ENCODE measurements around the gene TNS1.

The TNS1 gene

DNA sequence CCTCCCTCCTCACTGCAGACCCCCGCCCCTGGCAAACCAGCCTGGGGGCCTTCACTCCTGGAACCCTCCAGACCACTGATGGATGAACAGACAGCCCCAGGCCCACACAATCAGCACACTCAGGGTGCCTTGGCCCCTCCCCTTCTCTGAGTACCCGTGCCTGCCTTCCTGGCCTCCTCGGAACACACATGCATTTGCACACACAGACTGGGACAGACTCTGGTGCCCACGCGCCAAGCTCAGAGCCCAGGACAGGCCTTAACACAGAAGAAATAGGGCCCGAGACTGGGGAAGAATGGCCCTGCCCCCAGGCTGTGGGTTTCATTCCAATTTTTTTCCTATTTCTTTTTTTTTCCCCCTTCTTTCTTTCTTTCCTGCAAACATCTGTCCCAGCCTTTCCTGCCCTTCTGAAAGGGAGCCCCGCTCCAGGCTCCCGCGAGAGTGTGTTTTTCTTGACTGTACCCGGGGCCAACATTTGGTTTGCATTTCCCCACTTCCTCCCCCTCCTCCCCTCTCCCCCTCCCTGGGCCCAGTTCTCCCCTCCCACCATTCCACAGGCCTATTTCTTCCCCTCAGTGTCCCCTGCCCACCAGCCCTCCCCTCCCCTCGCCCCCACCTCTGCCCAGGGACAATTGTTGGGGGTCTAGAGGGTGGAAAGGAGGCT is 618 bp upstream of the TNS1 start:
- H3K4me3 ChIP-seq (ENCODE audit: low read depth, low read length) = peak overlapping the region; percentile 76
- peak; percentile 59 for DNase-seq (ENCODE audit: low read depth)

- DNase-seq (ENCODE audit: low read depth) = no peak
- peak overlapping the region; percentile 76 for H3K4me3 ChIP-seq (ENCODE audit: low read depth, low read length)
Observed at GRCh38 chr2:218002143-218002844, 501 bp downstream of the TNS1 start.

DNA sequence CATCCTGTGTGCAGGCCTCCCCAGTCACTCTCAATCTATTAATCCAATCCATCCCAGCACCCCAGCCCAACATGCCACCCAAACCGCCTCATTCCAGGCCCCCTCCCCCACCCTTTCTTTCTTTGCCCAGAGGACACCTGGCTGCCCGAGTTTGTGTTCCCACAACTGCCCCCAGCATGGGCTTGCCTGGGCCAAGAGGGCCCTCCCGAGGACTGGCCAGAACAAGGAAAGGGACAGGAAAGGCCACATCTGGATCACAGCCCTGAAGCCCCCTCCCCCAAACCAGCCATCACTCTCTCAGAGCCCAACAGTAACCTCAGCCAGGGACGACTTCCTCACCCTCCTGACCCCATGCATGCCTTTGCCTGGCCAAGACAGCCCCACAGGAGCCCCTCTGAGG is 1.2 kb downstream of the TNS1 start:
- DNase-seq (ENCODE audit: low read depth) = no peak
- H3K4me3 ChIP-seq (ENCODE audit: low read depth, low read length) = peak overlapping the region; percentile 76

DNA sequence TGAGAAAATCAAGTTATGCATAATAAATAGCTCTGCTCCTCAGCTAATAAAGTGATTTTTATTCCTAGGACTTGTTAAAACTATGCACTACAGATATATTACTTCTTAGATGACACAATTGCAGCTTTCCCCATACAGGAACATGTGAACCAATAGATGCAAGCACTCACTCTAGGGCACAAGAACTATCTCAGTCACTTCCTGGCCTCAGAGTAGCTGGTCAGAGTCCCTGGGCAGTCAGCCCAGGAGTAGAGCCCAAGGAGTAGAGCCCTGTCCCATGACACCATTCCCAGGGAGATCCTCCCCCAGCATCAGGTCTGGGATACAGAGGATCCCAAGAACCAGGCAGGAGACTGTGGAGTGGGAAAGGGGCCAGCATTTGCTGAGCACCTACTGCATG is 2.7 kb downstream of the TNS1 start:
- H3K4me3 ChIP-seq (ENCODE audit: low read depth, low read length) = peak overlapping the region; percentile 76
- peak; percentile 73 for DNase-seq (ENCODE audit: low read depth)

DNA sequence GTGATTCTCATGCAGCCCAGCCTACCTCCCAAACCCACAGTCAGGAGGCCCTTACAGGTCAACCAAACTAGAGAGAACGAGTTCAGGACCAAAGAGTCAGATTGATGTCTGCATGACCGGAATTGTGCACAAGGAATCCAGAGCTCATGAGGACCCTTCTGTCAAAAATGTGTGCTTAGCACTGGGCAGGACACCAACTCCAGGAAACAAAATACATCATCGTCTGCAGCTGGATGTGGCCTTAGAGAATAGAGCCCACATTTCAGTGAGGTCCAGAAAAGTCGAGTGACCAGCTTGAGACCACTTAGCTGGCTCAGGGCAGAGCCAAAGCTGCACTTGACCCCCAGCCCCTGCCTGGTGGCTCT is 3.2 kb downstream of the TNS1 start:
- no peak for DNase-seq (ENCODE audit: low read depth)
- peak overlapping the region; percentile 76 for H3K4me3 ChIP-seq (ENCODE audit: low read depth, low read length)

- no peak for DNase-seq (ENCODE audit: low read depth)
- H3K4me3 ChIP-seq (ENCODE audit: low read depth, low read length) = peak overlapping the region; percentile 76
Observed at GRCh38 chr2:217998926-217999594, 3.7 kb downstream of the TNS1 start.

DNA sequence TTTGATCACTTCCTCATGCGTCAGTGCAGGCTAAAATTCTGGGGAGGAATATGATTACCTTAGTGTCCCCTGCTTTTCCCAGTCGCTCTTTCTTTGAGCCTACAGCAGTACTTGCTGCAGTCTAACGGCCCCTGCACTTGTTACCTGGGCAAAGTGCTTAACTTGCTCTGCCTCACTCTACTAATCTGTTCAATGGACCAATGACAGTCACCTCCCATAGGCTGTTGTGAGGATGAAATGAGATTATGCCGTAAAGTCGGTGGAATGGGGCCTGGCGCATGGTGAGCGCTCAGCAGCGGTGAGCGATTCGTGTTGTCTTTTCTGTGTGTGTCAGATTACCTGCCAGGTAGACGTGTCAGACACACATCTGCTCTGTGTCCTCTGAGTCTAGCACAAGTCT is 5.3 kb downstream of the TNS1 start:
- H3K4me3 ChIP-seq (ENCODE audit: low read depth, low read length) = no peak overlapping the region
- DNase-seq (ENCODE audit: low read depth) = no peak

- DNase-seq (ENCODE audit: low read depth) = peak; percentile 70
- no peak overlapping the region for H3K4me3 ChIP-seq (ENCODE audit: low read depth, low read length)
Observed at GRCh38 chr2:217996361-217996760, 6.4 kb downstream of the TNS1 start.

DNA sequence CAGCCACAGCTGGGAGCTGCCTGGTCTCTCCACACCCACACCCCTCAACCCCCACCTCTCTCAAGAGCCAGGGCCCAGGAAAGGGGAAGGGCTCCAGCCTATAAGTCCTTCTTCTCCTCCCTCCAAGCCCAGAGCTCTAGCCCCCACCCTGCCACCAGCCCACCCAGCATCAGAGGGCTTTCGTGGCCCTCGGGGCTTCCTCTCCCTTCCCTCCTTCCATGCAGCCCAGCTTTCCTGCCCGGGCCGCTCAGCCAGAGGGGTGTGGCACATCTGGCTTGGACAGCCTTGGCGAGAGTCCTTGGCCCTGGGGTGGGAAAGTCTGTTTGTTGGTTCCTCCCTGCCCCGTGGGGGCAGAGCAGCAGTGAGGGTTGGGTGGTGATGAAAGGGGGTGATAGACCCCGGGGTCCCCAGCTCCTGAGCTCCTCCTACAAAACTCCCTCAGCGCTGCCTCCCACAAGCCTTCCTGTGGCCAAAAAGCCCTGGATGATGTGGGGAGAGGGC is 7.0 kb downstream of the TNS1 start:
- peak overlapping the region; percentile 9 for H3K4me3 ChIP-seq (ENCODE audit: low read depth, low read length)
- DNase-seq (ENCODE audit: low read depth) = no peak

GRCh38 chr2:217994776-217995274 is 8.0 kb downstream of the TNS1 start:
- peak; percentile 39 for DNase-seq (ENCODE audit: low read depth)
- no peak overlapping the region for H3K4me3 ChIP-seq (ENCODE audit: low read depth, low read length)

- no peak for DNase-seq (ENCODE audit: low read depth)
- no peak overlapping the region for H3K4me3 ChIP-seq (ENCODE audit: low read depth, low read length)
Observed at GRCh38 chr2:217993817-217994463, 8.9 kb downstream of the TNS1 start.

DNA sequence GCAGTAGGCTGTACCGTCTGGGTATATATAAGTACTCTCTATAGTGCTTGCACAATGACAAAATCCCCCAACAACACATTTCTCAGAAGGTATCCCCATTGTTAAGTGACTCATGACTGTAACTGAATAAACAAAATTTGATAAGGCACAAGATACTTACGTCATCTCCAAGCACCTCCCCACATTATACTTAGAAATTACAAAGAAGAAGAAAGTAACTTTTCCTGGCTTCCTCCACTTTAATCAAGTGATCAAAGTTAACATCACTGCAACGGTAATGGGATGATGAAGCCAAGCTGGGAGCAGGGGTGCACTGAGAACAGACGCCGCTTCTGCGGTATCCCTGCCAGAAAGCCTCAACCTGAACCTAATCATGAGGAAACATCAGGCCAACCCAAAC is 9.7 kb downstream of the TNS1 start:
- no peak overlapping the region for H3K4me3 ChIP-seq (ENCODE audit: low read depth, low read length)
- DNase-seq (ENCODE audit: low read depth) = no peak

DNA sequence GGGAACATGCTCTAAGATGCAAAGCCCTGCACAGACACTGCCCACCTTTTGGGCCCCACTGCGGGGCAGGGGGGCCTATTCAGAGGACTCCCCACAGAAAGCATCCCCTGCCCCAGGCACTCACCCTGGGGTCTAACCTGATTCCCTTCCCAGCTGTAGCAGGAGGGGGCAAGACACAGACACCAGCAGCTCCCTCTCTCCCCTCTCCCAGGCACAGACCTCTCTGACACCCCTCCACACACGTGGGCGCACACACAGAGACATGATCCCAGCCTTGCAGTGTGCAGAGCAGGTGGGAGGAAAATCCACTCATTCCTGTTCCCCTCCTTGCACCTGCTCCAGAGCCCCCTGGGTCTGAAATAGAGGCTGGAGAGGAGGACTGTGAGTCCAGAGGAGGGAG is 10.7 kb downstream of the TNS1 start:
- no peak for DNase-seq (ENCODE audit: low read depth)
- H3K4me3 ChIP-seq (ENCODE audit: low read depth, low read length) = no peak overlapping the region

DNA sequence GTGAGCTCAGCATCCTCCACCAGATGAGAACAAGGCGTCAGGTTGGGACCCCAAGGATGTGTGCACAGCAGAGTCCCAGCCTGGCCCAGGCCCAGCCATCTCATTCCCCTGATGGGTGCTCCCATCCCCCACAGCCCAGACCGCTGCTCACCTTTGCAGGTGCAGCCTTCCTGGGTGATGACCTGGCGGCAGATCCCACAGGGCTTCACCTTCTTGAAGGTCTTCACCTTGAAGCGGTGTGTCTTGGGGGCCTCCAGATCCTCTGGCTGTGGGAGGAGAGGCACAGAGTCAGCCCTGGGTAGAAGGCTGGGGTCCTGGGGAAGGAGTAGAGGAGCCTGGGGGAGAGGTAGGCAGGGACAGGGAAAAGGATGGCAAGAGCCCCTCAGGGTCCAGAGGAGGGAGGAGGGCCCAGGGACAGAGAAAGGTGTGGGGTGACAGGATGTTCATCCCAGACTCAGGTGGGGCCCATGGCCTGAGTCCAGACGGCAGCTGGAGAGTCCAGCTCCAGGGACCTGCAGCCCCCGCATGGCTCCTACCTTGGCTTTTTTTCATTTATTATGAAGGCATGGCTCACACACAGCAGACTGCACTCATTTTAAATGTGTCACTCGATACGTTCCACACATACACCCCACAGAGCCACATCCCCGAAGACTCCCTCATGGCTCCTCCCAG is 11.9 kb downstream of the TNS1 start:
- DNase-seq (ENCODE audit: low read depth) = no peak
- H3K4me3 ChIP-seq (ENCODE audit: low read depth, low read length) = no peak overlapping the region

DNA sequence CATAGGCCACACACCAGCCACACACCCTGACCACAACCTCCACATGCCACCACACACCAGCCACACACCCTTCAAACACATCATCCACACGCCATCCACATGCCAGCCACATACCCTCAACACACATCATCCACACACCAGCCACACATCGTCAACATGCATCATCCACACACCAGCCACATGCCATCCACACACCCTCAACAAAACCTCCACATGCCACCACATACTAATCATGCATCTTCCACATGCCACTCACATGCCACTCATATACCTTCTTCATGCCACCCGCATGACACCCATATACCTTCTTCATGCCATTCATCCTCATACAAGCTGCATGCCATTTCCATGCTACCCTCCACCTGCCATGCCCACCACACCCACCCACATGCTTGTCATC is 12.4 kb downstream of the TNS1 start:
- no peak overlapping the region for H3K4me3 ChIP-seq (ENCODE audit: low read depth, low read length)
- DNase-seq (ENCODE audit: low read depth) = no peak

DNA sequence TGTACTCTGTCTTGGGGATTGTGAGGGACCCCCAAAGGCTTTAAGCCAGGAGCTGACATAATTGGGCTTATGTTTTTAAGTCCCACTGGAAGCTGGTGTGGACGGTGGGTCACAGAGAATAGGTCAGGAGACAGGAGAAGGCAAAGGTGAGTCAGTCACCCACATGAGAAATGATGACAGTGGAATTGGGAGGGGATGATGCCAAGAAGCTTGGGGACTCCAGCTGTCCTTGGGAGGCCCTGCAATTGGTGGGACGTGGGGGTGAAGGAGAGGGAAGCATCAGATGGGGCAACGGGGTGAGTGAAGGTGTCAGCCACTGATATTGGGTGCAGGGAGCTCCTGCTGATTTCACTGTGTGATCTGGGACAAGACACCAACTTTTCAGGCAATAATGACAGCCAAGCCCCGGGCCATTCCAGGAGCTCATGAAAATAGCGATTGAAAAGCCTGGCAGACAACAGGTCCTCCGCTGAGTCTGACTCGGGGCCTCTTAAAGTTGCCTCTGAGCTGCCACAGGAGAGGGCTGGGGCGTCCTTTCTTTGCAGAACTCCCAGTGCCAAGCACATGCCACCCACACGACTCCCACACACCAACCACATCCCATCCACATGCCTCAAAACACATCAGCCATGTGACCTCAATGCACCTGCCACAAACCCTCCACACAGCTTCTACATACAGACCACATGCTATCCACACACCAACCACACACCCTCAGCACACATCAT is 13.4 kb downstream of the TNS1 start:
- no peak overlapping the region for H3K4me3 ChIP-seq (ENCODE audit: low read depth, low read length)
- no peak for DNase-seq (ENCODE audit: low read depth)

GRCh38 chr2:217988840-217989204 is 14.0 kb downstream of the TNS1 start:
- no peak overlapping the region for H3K4me3 ChIP-seq (ENCODE audit: low read depth, low read length)
- DNase-seq (ENCODE audit: low read depth) = no peak

DNA sequence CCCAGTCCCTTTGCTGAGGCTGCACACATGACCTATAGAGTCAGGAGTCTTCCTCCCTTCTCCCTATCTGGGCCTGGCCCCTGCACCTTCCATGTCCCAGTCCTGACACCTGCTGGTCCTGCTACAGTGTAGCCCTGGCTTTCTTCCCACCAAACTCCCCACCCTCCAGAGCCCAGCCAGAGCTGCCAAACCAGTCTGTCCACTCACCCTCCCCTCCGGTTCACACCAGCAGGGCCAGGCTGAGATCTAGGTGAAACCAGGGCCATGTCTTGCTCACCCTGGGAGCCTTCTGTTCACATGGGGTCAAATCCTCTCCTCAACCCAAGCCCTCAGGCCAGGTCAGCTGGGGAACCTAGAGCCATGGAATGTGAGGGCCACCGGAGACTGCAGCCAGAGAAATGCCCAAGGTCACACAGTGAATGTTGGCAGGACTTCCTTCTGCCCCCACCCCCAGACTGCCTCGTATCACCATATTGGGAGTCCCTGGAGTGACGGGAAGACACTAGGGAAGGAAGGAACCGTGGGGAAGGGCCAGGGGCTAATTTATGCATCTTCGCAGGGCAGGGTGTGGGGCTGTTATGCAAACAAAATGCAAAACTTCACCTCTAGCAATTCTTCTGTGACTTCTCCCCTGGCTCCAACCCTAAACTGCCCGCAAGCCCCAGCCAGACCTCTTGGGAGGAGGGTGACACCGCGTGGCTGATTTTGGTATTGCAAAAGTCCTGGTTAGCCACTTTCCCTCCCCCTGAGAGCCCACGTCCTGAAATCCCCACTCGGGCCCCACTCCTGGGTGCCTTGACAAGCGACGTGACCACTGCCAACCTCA is 14.6 kb downstream of the TNS1 start:
- DNase-seq (ENCODE audit: low read depth) = no peak
- H3K4me3 ChIP-seq (ENCODE audit: low read depth, low read length) = no peak overlapping the region
